Superior temporal gyrus (tissue), 1 donor: ENCODE results near the gene CHAF1A.

ENCODE experiments used
- DNase-seq: peaks from one replicate; pipeline ENCODE4 v3.0.0-alpha.2; 2016; ENCODE audit errors: extremely low spot score

Gene CHAF1A

DNA sequence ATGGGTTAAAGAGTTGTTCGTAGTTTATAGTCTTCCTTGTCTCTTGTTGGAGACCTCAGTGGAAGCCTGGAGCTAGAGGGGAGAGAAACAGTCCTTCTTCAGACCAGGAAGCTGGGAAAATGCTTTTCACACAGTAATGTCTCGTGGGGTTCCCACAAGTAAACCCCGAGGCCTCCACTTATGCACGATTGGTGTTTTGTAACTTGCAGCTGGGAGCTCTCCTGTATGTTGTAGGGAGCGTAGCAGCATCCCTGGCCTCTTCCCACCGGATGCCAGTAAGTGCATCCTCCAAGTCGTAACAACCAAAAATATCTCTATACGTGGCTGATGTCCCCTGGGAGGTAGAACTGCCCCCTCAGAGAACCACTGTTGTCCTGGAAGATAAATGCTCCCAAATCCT lies 3.5 kb downstream of the CHAF1A start:
- no peak for DNase-seq

DNA sequence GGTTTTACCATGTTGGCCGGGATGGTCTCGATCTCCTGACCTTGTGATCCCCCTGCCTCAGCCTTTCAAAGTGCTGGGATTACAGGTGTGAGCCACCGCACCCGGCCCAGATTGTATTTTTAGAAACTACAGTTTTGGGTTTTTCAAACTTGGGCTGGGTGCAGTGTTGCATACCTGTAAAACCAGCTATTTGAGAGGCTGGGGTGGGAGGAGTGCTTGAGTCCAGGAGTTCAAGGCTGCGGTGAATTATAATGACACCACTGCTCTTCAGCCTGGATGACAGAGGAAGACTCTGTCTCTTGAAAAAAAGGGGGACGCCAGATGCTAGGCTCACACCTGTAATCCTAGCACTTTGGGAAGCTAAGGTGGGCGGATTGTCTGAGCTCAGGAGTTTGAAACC lies 4.2 kb downstream of the CHAF1A start:
- DNase-seq = no peak

DNA sequence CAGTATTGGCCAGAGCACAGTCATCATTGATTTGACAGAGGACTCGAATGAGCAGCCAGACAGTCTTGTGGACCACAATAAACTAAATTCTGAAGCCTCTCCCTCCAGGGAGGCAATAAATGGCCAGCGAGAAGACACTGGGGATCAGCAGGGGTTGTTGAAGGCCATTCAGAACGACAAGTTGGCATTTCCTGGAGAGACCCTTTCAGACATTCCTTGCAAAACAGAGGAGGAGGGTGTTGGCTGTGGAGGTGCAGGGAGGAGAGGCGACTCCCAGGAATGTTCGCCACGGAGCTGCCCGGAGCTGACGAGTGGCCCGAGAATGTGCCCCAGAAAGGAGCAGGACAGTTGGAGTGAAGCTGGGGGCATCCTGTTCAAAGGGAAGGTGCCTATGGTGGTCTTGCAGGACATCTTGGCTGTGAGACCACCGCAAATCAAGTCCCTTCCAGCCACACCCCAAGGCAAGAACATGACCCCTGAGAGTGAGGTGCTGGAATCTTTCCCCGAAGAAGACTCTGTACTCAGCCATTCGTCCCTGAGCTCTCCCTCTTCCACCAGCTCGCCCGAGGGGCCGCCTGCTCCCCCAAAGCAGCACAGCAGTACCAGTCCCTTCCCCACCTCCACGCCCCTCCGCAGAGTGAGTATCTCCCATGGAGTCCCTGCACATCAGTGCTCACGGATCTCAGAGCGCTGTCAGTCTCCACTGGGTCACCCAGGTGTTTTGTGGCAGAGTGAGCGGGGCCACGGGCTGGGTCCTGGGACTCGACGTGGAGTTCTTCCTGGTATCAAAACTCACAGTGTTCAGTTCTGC lies 6.9 kb downstream of the CHAF1A start:
- DNase-seq = no peak

DNA sequence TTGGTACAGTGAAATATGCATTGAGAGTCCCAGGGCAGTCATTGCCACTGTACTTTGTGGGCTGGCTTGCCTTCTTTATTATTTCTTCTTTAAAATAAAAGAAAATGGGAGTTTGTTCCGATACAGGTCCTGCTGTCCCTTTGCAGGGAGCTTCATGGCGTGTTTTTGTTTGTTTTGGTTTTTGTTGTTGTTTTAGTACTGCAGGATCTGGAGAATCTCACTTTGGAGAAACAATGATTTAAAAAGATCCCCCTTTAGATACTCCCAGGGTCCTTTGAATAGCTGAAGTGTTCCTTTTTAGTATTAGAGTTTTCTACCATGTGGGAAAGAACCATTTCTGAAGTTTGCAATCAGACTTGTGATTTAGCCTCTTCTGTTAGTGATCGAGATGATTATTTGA lies 11.1 kb downstream of the CHAF1A start:
- no peak for DNase-seq

DNA sequence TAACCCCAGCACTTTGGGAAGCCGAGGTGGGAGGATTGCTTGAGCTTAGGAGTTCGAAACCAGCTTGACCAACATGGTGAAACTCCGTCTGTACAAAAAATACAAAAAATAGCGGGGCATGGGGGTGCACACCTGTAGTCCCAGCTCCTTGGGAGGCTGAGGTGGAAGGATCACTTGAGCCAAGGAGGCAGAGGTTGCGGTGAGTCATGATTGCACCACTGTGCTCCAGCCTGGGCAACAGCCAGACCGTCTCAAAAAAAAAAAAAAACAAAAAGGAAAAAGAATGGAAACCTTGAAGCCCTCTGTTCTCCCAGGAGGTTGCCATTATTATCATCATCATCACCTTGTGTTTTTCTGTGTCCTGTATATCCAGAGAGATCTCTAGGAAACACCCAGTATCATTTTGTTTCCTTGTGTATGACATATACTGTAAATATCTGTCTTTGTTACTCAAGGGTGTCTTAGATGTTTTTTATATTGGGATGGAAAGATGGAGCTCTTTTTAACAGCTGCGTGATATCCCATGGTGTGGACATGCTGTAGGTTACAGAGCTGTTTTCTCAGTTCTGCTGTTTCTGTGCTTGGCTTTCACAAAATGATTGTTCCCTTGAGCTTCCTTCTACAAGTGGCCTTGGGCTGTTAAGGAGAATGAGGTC lies 11.8 kb downstream of the CHAF1A start:
- no peak for DNase-seq

DNA sequence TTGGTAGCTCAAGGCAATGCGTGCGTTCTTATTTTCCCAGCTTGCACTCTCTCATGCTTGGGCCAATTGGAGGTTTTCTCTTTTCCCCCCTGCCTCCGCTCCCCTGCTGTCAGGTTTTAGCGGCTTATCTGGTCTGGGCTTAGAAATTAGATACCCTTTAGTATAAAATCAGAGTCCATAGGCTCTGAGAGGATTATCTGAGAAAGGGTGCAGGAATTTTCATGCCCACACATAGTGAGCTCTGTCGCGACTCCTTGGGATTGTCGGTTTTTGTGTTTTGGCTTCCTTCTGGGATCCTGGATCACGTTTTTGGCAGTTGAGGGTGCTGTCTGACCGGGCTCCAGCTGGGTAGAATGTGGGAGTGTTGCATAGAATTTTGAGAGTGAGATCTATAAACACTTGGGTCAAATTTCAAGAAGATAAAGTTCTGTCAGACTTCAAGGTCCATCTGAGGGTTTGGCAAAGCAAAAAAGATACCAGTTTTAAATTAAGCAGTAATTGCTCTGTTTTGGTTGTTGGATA lies 12.4 kb downstream of the CHAF1A start:
- peak; percentile 19 for DNase-seq

DNA sequence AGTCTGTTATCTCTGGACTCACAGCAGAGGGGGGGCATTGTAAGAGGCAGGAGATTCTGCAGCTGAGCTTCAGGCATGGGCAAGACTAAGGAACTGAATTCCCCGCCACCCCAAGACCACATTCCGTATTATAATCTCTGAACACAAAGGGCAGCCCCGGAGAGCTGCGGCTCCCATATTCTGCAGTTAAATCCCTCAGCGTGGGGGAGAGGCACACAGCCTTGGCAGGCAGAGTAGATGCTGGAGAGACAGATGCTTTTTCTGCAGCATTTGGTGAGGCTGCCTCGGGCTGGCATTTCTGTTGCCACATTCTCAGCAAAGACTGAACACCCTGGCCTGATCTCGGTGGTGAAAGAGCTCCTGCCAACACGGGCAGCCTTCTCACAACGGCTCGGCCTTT lies 12.9 kb downstream of the CHAF1A start:
- DNase-seq = peak; percentile 52

DNA sequence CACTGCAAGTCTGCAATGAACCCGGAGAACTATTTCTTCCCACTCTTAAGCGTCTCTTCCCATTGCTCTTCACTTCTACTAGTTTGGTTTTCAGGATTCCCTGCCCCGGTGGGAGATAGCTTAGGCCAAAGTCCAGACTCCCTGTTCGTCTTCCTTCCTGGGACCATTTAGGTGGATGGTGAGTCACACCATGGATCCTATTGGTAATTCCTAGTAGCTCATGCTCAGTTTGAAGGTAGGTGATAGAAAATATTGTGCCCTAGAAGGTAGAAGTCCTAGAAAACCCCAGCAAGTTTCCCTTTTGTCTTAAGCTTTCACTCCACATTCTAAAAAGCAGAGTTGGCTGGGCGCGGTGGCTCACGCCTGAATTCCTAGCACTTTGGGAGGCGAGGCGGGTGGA lies 13.8 kb downstream of the CHAF1A start:
- DNase-seq = no peak

DNA sequence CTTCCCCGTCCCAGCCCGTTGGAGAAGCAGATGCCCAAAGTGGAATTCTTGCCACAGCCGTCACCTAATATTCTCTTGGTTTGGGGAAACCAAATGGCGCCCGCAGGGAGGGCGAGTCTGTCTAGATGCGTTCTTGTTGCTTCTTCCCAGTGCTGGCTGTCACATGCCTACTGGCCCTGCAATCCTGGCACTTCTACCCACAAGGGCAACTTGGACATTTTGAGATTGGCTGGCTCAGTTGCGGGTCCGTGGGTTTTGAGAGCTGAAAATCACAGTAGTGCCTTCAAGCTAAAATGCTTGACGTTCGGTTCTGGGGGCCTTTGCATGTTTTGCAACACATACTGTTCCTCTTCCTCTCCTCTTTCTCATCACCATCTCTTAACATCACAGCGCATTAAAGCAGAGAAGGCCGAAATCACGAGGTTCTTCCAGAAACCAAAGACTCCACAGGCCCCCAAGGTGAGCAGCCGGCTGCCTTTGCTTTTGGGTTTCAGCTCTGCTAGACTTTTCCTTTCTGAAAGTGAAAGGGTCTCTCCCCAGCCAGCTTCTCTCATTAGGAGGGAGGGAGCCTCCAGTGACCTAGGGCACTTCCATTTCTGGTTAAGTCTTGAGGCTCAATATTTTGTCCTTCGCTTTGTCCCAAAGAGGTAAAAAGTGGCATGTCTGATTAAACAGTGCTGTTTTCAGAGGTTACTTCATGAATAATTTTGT lies 21.1 kb downstream of the CHAF1A start:
- DNase-seq = no peak

DNA sequence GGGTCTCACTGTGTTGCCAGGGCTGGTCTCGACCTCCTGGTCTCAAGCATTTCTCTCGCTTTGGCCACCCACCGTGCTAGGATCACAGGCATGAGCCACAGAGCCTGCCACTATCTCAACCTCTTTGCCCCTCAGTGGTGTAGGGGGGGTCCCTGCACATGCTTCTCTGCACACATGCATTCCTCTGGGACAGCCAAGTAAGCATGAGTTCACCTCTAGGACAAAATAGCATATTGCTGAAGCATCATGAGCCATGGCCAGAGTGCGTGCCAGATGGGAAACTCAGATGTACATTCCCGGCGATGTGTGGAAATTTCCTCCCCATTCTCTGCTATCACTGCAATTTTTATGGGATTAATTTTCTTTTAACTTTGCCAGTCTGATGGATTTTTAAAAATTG lies 23.1 kb downstream of the CHAF1A start:
- no peak for DNase-seq

DNA sequence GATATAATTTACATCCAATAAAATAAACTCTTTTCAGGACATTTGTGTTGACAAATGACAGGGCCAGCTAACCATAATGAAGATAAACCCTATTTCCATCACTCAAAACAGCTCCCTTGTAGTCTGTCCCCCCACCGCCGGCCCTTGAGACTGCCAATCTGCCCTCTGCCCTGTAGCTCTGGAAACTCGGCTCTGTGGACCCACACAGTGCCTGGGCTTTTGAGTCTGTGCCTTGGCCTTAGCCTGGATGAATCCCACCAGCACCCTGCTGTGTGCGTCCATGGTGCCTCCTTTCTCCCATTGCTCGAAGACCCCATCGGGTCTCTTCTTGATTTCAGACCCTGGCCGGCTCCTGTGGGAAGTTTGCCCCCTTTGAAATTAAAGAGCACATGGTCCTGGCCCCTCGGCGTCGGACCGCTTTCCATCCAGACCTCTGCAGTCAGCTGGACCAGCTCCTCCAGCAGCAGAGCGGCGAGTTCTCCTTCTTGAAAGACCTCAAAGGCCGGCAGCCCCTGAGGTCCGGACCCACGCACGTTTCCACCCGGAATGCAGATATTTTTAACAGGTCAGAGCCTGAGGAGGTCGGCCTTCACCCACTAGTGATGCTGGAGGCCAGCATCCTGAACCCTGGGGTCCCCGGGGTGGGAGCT lies 26.0 kb downstream of the CHAF1A start:
- DNase-seq = no peak

DNA sequence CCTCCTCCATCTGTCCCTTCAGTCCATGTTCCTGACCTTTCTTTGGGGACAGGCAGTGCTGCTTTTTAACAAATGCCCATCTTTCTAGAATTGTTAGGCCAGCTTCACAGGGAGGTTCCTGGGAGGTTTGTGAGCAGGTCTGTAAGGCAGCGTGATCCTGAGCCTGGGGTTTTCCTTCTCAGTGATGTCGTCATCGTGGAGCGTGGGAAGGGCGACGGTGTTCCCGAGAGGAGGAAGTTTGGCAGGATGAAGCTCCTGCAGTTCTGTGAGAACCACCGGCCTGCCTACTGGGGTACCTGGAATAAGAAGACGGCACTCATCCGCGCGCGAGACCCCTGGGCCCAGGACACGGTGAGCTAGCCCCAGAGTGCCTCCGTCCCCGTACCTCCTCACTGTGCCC lies 26.8 kb downstream of the CHAF1A start:
- no peak for DNase-seq

DNA sequence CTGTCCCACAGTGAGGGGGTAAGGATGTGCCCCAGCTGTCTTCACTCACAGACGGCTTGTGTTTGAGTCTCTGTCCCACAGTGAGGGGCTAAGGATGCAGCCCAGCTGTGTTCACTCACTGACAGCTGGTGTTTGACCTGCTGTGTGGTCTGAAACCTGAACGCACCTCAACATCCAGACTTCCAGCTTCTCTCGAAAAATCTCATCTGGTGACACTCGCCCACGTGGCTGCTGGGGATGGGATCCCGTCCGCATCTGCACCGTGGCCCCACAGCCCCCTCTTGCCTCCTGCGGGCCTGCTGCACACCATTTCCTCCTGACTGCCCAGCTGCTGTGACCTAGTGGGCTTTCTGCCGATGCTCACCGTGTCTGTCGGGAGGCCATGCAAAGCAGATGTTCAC lies 27.3 kb downstream of the CHAF1A start:
- DNase-seq = no peak

DNA sequence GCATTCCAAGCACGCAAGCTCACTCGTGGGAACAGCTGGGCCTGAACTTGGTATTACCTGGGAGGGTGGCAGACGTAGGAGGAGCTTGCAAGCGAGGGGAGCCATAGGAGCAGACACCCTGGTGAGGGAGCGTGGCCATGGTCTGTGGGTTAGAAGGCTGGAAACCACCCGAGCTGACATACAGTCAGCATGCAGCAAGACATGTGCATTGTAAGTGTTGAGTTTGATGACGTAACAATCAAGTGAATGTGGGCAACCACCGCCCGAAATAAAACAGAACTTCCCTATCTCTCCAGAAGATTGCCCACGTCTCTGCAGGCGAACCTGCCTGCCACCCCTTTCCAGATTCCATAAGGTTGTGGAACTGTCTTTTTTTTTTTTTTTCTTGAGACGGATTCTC lies 28.3 kb downstream of the CHAF1A start:
- DNase-seq = peak; percentile 25

DNA sequence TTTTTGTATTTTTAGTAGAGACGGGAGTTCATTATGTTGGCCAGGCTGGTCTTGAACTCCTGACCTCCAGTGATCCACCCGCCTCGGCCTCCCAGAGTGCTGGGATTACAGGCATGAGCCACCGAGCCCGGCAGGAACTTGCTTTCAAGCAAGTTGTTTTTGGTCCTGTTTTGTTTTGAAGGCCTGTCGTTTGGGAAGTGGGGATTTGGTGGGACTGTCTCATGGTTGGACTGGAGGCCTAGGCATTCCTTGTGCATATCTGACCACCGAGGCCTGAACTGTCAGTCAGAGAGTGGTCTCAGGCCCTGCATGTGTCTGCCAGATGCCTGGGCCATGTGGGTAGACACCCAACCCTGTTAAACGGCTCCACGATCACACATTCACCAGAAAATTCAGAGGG lies 28.9 kb downstream of the CHAF1A start:
- DNase-seq = no peak

DNA sequence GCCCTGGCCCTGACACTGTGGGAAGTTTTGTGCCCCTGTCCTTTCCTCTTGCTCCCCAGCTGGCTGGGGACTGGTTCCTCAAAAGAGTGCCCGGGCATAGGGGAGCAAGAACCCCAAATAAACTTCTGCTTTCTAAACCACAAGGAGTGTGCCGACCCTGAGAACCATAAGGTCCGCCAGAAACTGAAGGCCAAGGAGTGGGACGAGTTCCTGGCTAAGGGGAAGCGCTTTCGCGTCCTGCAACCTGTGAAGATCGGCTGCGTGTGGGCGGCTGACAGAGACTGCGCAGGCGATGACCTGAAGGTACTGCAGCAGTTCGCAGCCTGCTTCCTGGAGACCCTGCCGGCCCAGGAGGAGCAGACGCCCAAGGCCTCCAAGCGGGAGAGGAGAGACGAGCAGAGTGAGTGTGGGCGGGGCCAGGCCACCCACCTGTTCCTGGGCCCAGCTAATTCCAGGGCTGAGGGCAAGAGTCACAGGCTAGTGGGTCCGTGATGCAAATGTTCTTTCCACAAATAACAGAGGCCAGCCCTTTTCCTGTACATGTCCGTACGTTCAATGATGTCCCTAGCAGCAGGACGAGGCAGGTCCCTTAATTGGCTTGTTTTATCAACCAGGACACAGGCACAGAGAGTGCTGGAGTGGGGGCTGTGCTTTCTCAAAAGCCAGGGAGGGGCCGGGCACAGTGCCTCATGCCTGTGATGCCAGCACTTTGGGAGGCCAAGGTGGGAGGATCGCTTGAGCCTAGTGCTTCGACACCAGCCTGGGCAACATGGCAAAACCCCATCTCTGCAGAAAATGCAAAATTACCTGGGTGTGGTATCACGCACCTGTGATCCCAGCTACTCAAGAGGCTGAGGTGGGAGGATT lies 29.6 kb downstream of the CHAF1A start:
- DNase-seq = peak; percentile 25

DNA sequence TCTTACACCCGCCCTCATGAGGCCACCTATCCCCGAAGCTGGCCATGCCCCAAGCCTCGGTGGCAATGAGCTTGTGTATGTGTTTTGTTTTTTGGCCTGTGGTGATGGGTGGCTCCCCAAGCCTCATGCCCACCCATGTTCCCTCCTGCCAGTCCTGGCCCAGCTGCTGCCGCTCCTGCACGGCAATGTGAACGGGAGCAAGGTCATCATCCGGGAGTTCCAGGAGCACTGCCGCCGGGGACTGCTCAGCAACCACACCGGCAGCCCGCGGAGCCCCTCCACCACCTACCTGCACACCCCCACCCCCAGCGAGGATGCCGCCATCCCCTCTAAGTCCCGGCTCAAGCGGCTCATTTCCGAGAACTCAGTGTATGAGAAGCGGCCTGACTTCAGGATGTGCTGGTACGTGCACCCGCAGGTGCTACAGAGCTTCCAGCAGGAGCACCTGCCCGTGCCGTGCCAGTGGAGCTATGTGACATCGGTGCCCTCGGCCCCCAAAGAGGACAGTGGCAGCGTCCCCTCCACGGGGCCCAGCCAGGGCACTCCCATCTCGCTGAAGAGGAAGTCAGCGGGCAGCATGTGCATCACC lies 30.6 kb downstream of the CHAF1A start:
- DNase-seq = no peak

DNA sequence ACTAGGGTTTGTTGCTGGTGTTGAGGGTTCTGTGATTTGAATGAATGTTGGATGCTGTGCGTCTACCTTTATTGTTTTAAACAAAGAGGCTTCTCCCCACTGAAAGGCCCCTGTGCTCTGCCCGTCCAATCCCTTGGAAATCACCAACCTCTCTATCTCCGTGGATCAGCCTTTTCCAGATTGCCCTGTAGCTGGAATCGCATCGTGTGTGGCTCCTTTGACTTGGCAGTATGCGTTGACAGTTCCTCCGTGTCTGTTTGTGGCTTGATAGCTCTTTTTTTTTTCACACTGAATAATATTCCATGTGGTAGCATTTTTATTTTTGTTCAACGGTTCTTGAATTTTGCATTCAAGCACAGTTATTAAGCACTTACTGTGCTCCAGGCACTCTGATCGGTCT lies 32.0 kb downstream of the CHAF1A start:
- DNase-seq = peak; percentile 33

DNA sequence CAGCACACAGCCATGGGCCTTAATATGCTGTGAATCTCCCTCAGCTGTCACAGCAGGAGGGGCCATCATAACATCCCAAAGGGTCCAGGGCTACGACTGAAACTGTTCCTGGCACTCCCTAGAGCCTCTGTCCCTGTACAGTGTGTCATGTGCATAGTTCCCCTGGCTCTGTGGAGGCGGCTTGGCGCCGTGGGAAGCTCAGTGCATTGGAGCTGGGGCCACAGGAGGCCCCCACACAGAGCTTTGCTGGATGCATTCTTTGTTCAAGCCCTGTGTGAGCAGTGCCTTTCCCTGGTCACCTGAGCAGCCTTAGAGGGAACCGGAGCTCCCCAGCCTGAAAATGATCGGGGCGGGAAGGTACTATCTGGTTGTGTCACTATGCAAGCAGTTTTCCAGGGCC lies 33.8 kb downstream of the CHAF1A start:
- DNase-seq = no peak

DNA sequence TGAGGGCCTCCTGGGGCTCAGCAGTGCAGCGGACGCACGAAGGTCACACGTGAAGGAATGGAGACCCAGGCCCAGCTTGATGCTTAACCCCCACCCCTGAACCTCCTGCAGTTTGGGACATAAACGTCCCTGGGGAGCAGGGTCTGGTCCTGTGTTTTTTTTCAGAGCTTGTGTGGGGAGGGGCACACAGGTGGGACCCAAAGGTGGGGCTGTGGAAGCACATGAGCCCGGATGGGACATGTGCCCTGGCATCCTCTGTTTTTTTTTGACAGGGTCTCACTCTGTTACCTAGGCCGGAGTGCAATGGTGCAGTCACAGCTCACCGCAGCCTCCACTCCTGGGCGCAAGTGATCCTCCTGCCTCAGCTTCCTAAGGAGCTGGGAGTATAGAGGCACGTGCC lies 34.7 kb downstream of the CHAF1A start:
- no peak for DNase-seq

DNA sequence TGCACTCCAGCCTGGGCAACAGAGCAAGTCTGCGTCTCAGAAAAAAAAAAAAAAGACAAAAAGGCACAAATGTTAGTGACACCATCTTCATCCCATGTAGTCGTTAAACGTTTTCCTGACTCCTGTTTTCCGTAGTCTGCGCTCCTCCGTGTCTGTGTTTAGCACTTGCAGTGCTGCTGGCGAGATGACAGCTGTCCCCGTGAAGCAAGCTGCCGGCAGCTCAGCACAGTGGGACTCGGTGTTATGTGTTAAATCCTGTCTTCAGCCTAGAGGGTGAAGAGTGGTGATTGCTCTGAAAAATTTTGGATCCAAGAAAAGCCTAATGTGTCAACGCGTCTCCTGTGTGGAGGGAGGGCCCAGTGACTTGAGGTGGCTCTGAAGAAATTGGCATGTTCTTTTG lies 36.8 kb downstream of the CHAF1A start:
- DNase-seq = peak; percentile 68
